Left renal pelvis (tissue), 4 donors: ENCODE measurements around the gene JMJD1C. TPM values are rescaled to one million over a fixed set of nuclear protein-coding genes. Genes with fewer than 3 reads are reported as not detected.
"Not testable (repeated sequence)": the region's sequence is repeated elsewhere in the genome, so short reads cannot be mapped to it uniquely, and the experiment has no call there.

ENCODE experiments used
- DNase-seq, 4 donors: peaks; one replicate each; pipeline ENCODE4 v3.0.0-alpha.2; 2013; ENCODE audit warnings: low read depth in 4 of 4, low spot score in 3 of 4
- polyA plus RNA-seq, 4 donors: library from polyadenylated mRNA; unstranded; fragments of 120-200 nt; gene quantifications; one replicate each; pipeline ENCODE4 v1.2.1, GENCODE V29; 2013; ENCODE audit not compliant: insufficient read length in 4 of 4

Gene JMJD1C
- polyA plus RNA-seq, 4 donors = 98.9 to 135 (median 107) TPM

GRCh38 chr10:63368365-63368764 lies 97.4 kb downstream of the JMJD1C start:
- DNase-seq = no peak

GRCh38 chr10:63366933-63367332 lies 98.8 kb downstream of the JMJD1C start:
- DNase-seq = no peak

DNA sequence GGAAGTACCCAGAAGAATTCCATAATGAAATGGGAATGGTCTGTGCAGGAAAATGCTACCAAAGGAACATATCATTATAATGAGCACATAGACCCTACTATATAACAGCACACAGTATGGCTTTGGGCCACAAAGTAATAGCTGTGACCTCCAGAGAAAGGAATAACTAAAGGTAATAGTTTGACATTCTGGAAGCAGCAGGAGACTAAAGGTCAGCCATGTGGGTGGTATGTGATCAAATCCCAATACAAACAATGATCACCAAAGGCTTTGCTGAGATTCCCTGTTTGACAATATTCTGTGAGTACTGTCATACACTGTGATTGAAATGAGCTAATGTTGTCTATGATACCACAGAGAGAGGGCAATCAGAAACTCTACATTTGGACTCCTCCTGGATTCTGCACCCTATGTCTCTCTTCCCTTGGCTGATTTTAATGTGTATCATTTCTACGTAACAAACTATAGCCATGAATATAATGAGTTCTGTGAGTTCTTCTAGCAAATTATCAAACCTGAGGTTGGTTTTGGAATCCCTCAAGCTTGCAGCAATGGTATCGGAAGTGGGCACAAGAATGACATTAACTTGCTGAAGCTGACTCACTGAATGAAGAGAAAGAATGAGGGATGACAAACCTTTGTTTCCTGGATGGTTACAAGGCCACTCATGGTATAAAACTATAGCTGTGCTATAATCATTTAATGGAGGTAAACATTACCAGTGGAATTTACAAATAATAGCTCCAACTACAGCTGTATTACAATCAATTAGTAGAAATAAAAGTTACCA lies 99.6 kb downstream of the JMJD1C start:
- no peak for DNase-seq

GRCh38 chr10:63364918-63365317 lies 100.9 kb downstream of the JMJD1C start:
- no peak for DNase-seq

GRCh38 chr10:63363951-63364350 lies 101.8 kb downstream of the JMJD1C start:
- no peak for DNase-seq

GRCh38 chr10:63355682-63356081 lies 110.1 kb downstream of the JMJD1C start:
- no peak for DNase-seq

GRCh38 chr10:63352976-63353375 lies 112.8 kb downstream of the JMJD1C start:
- DNase-seq = no peak

- DNase-seq = no peak
Observed at GRCh38 chr10:63348245-63348850, 117.4 kb downstream of the JMJD1C start.

DNA sequence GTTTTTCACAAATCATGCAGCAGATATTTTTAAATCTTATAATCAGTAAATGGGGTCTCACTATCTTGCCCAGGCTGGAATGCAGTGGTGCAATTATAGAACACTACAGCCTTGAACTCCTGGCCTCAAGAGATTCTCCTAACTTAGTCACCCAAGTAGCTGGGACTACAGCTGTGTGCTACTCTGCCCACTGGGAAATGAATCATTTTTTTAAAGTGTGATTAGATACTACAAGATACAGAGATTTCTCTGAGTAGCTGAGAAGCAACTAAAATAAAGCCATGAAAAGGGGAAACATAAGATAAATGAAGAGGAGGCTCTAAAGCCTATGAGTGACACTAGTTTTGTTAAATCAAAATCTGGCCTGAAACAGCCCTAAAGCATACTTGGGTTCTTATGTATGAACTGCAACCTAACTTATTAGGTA lies 119.7 kb downstream of the JMJD1C start:
- DNase-seq = no peak

DNA sequence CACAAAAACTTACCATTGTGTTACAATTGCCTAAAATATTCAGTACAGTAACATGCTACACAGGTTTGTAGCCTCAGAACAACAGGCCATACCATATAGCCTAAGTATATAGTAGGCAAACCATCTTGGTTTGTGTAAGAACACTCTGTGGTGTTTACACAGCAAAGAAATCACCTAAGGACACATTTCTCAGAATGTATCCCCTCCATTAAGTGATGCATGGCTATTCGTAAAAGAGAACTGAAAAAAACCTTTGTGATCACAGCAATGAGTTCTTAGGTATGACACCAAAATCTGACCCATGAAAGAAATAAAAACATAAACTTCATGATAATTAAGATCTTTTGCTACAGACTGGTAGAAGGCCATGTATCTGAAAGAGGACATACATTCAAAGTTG lies 121.5 kb downstream of the JMJD1C start:
- DNase-seq = no peak

DNA sequence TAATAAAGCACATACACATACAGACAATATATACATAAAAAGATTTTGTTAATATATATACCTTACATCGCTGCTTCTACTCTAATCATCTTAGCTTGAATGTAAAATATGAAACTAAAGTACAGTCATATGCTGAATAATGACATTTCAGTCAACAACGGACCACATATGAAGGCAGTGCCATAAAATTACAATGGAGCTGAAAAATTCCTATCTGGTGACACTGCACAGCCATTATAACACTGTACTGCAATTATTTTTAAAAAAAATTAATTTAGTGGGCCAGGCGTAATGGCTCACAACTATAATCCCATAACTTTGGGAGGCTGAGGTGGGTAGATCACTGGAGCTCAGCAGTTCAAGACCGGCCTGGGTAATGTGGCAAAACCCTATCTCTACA lies 122.3 kb downstream of the JMJD1C start:
- DNase-seq = no peak

GRCh38 chr10:63339640-63340039 lies 126.1 kb downstream of the JMJD1C start:
- DNase-seq = not testable (repeated sequence)

GRCh38 chr10:63337455-63338251 lies 128.1 kb downstream of the JMJD1C start:
- DNase-seq = no peak

- DNase-seq = no peak
Observed at GRCh38 chr10:63331586-63331985, 134.2 kb downstream of the JMJD1C start.

GRCh38 chr10:63324495-63324854 lies 141.3 kb downstream of the JMJD1C start:
- no peak for DNase-seq

- no peak for DNase-seq
Observed at GRCh38 chr10:63323701-63324494, 141.9 kb downstream of the JMJD1C start.

GRCh38 chr10:63320683-63321082 lies 145.1 kb downstream of the JMJD1C start:
- no peak for DNase-seq

DNA sequence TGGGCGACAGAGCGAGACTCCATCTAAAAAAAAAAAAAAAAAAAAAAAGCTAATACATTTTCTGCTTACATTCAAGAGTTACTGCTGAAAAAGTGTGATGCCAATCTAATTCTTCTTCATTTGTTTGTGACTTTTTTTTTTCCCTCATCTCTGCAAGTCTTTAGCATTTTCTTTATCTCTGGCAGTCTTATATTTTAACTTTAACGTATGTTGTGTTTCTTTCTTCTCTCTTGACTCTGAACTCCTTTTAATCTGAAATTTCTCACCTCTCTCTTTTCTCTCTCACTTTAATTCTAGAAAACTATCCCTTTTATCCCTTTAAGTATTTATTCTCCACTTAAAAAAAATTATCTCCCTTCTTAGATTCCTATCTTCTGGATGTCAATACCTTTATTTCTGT lies 146.5 kb downstream of the JMJD1C start:
- no peak for DNase-seq

GRCh38 chr10:63318491-63318890 lies 147.3 kb downstream of the JMJD1C start:
- DNase-seq = no peak

GRCh38 chr10:63314020-63314419 lies 151.8 kb downstream of the JMJD1C start:
- no peak for DNase-seq
